Calu3 (cell line): ENCODE results near the gene CAT. TPM values are rescaled to one million over a fixed set of nuclear protein-coding genes. Genes with fewer than 3 reads are reported as not detected.

Source experiments
- BruUV-seq: library from RNA; stranded (reverse); fragments of 400-500 nt; replicated peaks from 2 replicates; lab custom pipeline; 2021; lab: Mats Ljungman, UMichigan
- CTCF ChIA-PET: fragments of 300-600 bp; sonication (Branson Sonifier 250); formaldehyde crosslinking; loops from one replicate; lab custom pipeline; 2022; ENCODE audit warnings: antibody characterized with exemption; lab: Charles Lee
- DNase-seq: peaks from one replicate; pipeline ENCODE4 v3.0.0; 2022
- H3K27ac Mint-ChIP-seq: one replicate; pipeline ENCODE4 v1.8.0; 2022; ENCODE audit warnings: mixed read lengths; ENCODE audit not compliant: unreplicated experiment
- H3K27me3 Mint-ChIP-seq: one replicate; pipeline ENCODE4 v1.8.0; 2022; ENCODE audit warnings: mixed read lengths; ENCODE audit not compliant: unreplicated experiment
- H3K36me3 Mint-ChIP-seq: one replicate; pipeline ENCODE4 v1.8.0; 2022; ENCODE audit warnings: mild to moderate bottlenecking, moderate library complexity, mixed read lengths; ENCODE audit not compliant: insufficient read depth, unreplicated experiment
- H3K4me1 Mint-ChIP-seq: one replicate; pipeline ENCODE4 v1.8.0; 2022; ENCODE audit warnings: mild to moderate bottlenecking, low read depth, mixed read lengths; ENCODE audit not compliant: unreplicated experiment
- H3K4me3 Mint-ChIP-seq: one replicate; pipeline ENCODE4 v1.8.0; 2022; ENCODE audit warnings: mild to moderate bottlenecking, low read depth, moderate library complexity, mixed read lengths; ENCODE audit not compliant: unreplicated experiment
- H3K9me3 Mint-ChIP-seq: one replicate; pipeline ENCODE4 v1.8.0; 2022; ENCODE audit warnings: low read depth, mixed read lengths; ENCODE audit not compliant: unreplicated experiment
- intact Hi-C: fragments of 100-400 bp; cut with micrococcal nuclease; formaldehyde crosslinking; loops from one replicate; pipeline ENCODE4 v1.10.0; 2022; ENCODE audit not compliant: unreplicated experiment
- total RNA-seq: library from RNA; stranded (reverse); gene quantifications from 2 replicates; pipeline ENCODE4 v1.2.3, GENCODE V29; 2022
- TF ChIP-seq, protein P1 (sequence below): fragments of 200-600 bp; IDR thresholded peaks from one replicate; pipeline ENCODE4 v1.8.0; 2022; ENCODE audit warnings: antibody characterized with exemption; ENCODE audit not compliant: unreplicated experiment

The CAT gene
- total RNA-seq, 1 experiment from 2014 or later, result 54.5 TPM

- Mint-ChIP-seq H3K27ac (no peak overlapping the region), H3K4me3 (no peak overlapping the region), H3K27me3 (no peaks in the 10 kb centered on the region), H3K4me1 (peaks cover 9% of the 10 kb centered on the region), H3K36me3 (no peaks in the 10 kb centered on the region), H3K9me3 (no peaks in the 10 kb centered on the region)
- CTCF ChIA-PET, result no interaction called here
- no peak for DNase-seq
- intact Hi-C loops, result no loop called here
- no TSS peak for BruUV-seq
- TF ChIP-seq, protein P1, sequence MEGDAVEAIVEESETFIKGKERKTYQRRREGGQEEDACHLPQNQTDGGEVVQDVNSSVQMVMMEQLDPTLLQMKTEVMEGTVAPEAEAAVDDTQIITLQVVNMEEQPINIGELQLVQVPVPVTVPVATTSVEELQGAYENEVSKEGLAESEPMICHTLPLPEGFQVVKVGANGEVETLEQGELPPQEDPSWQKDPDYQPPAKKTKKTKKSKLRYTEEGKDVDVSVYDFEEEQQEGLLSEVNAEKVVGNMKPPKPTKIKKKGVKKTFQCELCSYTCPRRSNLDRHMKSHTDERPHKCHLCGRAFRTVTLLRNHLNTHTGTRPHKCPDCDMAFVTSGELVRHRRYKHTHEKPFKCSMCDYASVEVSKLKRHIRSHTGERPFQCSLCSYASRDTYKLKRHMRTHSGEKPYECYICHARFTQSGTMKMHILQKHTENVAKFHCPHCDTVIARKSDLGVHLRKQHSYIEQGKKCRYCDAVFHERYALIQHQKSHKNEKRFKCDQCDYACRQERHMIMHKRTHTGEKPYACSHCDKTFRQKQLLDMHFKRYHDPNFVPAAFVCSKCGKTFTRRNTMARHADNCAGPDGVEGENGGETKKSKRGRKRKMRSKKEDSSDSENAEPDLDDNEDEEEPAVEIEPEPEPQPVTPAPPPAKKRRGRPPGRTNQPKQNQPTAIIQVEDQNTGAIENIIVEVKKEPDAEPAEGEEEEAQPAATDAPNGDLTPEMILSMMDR, result no peak
These were observed 68.9 kb downstream of the CAT start for GRCh38 chr11:34507610-34508009.

- TF ChIP-seq, protein P1, result no peak
- intact Hi-C loops, result no loop called here
- peaks cover 14% of the 10 kb centered on the region for H3K4me1 Mint-ChIP-seq
- H3K4me3 Mint-ChIP-seq, result no peak overlapping the region
- H3K9me3 Mint-ChIP-seq, result no peaks in the 10 kb centered on the region
- CTCF ChIA-PET, result no interaction called here
- no peaks in the 10 kb centered on the region for H3K36me3 Mint-ChIP-seq
- no peak for DNase-seq
- no TSS peak for BruUV-seq
- no peak overlapping the region for H3K27ac Mint-ChIP-seq
- no peaks in the 10 kb centered on the region for H3K27me3 Mint-ChIP-seq
These were observed 69.8 kb downstream of the CAT start for GRCh38 chr11:34508524-34508923.

GRCh38 chr11:34509336-34509876 is 70.7 kb downstream of the CAT start:
- no peaks in the 10 kb centered on the region for H3K36me3 Mint-ChIP-seq
- no peaks in the 10 kb centered on the region for H3K9me3 Mint-ChIP-seq
- intact Hi-C loops, result no loop called here
- no peak for DNase-seq
- no TSS peak for BruUV-seq
- H3K27ac Mint-ChIP-seq, result no peak overlapping the region
- TF ChIP-seq, protein P1, result no peak
- CTCF ChIA-PET, result interaction anchor here (0.8 kb wide), 1 partner anchor 1444 kb away, joined by 5 read pairs; no protein-coding TSS in a partner anchor
- no peak overlapping the region for H3K4me3 Mint-ChIP-seq
- no peaks in the 10 kb centered on the region for H3K27me3 Mint-ChIP-seq
- H3K4me1 Mint-ChIP-seq, result peaks cover 22% of the 10 kb centered on the region

DNA sequence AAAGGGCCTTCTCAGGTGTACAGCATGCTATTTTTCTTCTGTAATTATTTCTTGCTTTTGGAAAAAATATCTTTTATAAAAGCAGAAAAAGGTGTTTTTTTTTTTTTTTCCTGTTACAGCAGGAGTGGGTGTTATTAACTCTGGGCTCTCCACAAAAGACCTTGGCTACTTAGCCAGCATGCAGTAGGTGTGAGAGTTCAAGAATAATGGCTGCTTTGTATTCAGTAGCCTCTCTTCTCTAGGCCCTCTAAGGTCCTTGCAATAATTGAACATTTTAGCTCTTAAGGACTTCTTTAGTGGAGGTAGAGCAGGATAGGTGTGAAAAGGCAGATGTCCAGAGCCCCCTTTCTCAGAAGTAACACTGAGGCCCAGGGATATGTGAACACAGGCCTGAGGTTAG is 71.5 kb downstream of the CAT start:
- no peaks in the 10 kb centered on the region for H3K36me3 Mint-ChIP-seq
- peaks cover 23% of the 10 kb centered on the region for H3K4me1 Mint-ChIP-seq
- TF ChIP-seq, protein P1, result no peak
- no peaks in the 10 kb centered on the region for H3K27me3 Mint-ChIP-seq
- intact Hi-C loops, result loop anchor here (5.0 kb wide), 3 partner anchors 77 to 292 kb away; no protein-coding TSS in a partner anchor
- no peak for DNase-seq
- H3K9me3 Mint-ChIP-seq, result no peaks in the 10 kb centered on the region
- H3K27ac Mint-ChIP-seq, result no peak overlapping the region
- no peak overlapping the region for H3K4me3 Mint-ChIP-seq
- BruUV-seq, result no TSS peak
- CTCF ChIA-PET, result no interaction called here
